Liver (tissue), 9 donors: Measurements from ENCODE around the gene ANO7. TPM values are rescaled to one million over a fixed set of nuclear protein-coding genes. Genes with fewer than 3 reads are reported as not detected.

Experiments
- DNase-seq: peaks from one replicate; pipeline ENCODE4 v3.0.0-alpha.2; 2017; ENCODE audit warnings: low spot score
- H3K27ac ChIP-seq, 2 donors: one replicate each; pipeline ENCODE4 v1.7.0; 2013; ENCODE audit warnings: inconsistent platforms in 2 of 2, low read length in 2 of 2, control low read depth in 1 of 2, low read depth in 1 of 2, mild to moderate bottlenecking in 1 of 2
- H3K27me3 ChIP-seq, 4 donors: one replicate each; pipeline versions ENCODE4 v1.6.1 to v1.7.0; 2013; ENCODE audit warnings: low read length in 3 of 4, inconsistent platforms in 1 of 4, mild to moderate bottlenecking in 1 of 4, moderate library complexity in 1 of 4; ENCODE audit not compliant: control insufficient read depth in 4 of 4, insufficient read depth in 4 of 4
- H3K36me3 ChIP-seq, 4 donors: one replicate each; pipeline versions ENCODE4 v1.6.1 to v1.7.0; 2013; ENCODE audit warnings: low read length in 3 of 4, mild to moderate bottlenecking in 3 of 4, low read depth in 1 of 4, moderate library complexity in 1 of 4; ENCODE audit not compliant: control insufficient read depth in 4 of 4, insufficient read depth in 3 of 4
- H3K4me1 ChIP-seq, 4 donors: one replicate each; pipeline versions ENCODE4 v1.6.1 to v1.7.0; 2013; ENCODE audit warnings: low read length in 3 of 4, mild to moderate bottlenecking in 3 of 4, moderate library complexity in 1 of 4; ENCODE audit not compliant: control insufficient read depth in 4 of 4, insufficient read depth in 4 of 4
- H3K4me3 ChIP-seq, 3 donors: one replicate each; pipeline versions ENCODE4 v1.6.1 to v1.7.0; 2013; ENCODE audit warnings: low read length in 3 of 3, control low read depth in 1 of 3, low read depth in 1 of 3, mild to moderate bottlenecking in 1 of 3
- H3K9ac ChIP-seq, 2 donors: one replicate each; pipeline ENCODE4 v1.7.0; 2013; ENCODE audit warnings: low read length in 2 of 2, mild to moderate bottlenecking in 2 of 2, moderate library complexity in 2 of 2, control low read depth in 1 of 2, low read depth in 1 of 2
- H3K9me3 ChIP-seq, 4 donors: one replicate each; pipeline versions ENCODE4 v1.6.1 to v1.7.0; 2013; ENCODE audit warnings: low read length in 3 of 4; ENCODE audit not compliant: control insufficient read depth in 4 of 4
- ATF3 ChIP-seq: IDR thresholded peaks from 2 replicates; pipeline ENCODE4 v1.6.1; 2016; ENCODE audit warnings: antibody characterized with exemption
- CTCF ChIP-seq: fragments of 150-350 bp; IDR thresholded peaks from 2 replicates; pipeline ENCODE4 v1.5.1; 2017; ENCODE audit warnings: improper control_type of control experiment, low read depth, low read length; ENCODE audit not compliant: missing input control
- EGR1 ChIP-seq, 2 donors: IDR thresholded peaks; 2 replicates each; pipeline ENCODE4 v1.6.1; 2016 to 2018; ENCODE audit warnings: antibody characterized with exemption in 2 of 2, low read depth in 2 of 2
- FOXA1 ChIP-seq: IDR thresholded peaks from 2 replicates; pipeline ENCODE4 v1.6.1; 2016; ENCODE audit warnings: antibody characterized with exemption
- FOXA2 ChIP-seq: IDR thresholded peaks from 2 replicates; pipeline ENCODE4 v1.6.1; 2016; ENCODE audit warnings: antibody characterized with exemption
- GABPA ChIP-seq, 2 donors: IDR thresholded peaks in 1 of 2; conservative IDR thresholded peaks in 1 of 2; 2 replicates each; pipeline ENCODE4 v1.6.1; 2016; ENCODE audit warnings: antibody characterized with exemption in 2 of 2, mild to moderate bottlenecking in 1 of 2, moderate library complexity in 1 of 2
- HNF4A ChIP-seq, 2 donors: conservative IDR thresholded peaks; 2 replicates each; pipeline ENCODE4 v1.6.1; 2016; ENCODE audit warnings: antibody characterized with exemption in 2 of 2, mild to moderate bottlenecking in 2 of 2
- HNF4G ChIP-seq: IDR thresholded peaks from 2 replicates; pipeline ENCODE4 v1.6.1; 2016; ENCODE audit warnings: antibody characterized with exemption
- JUND ChIP-seq, 2 donors: IDR thresholded peaks; 2 replicates each; pipeline ENCODE4 v1.6.1; 2016; ENCODE audit warnings: antibody characterized with exemption in 2 of 2
- MAX ChIP-seq: IDR thresholded peaks from 2 replicates; pipeline ENCODE4 v1.6.1; 2016; ENCODE audit warnings: antibody characterized with exemption
- NR2F2 ChIP-seq: IDR thresholded peaks from 2 replicates; pipeline ENCODE4 v1.6.1; 2016; ENCODE audit warnings: antibody characterized with exemption
- REST ChIP-seq: IDR thresholded peaks from 2 replicates; pipeline ENCODE4 v1.6.1; 2016; ENCODE audit warnings: antibody characterized with exemption, mild to moderate bottlenecking
- RXRA ChIP-seq, 2 donors: IDR thresholded peaks; 2 replicates each; pipeline ENCODE4 v1.6.1; 2017 to 2018; ENCODE audit warnings: antibody characterized with exemption in 2 of 2, mild to moderate bottlenecking in 1 of 2
- SP1 ChIP-seq: IDR thresholded peaks from 2 replicates; pipeline ENCODE4 v1.6.1; 2018; ENCODE audit warnings: antibody characterized with exemption, mild to moderate bottlenecking
- TAF1 ChIP-seq: conservative IDR thresholded peaks from 2 replicates; pipeline ENCODE4 v1.6.1; 2016; ENCODE audit warnings: antibody characterized with exemption, mild to moderate bottlenecking
- YY1 ChIP-seq: IDR thresholded peaks from 2 replicates; pipeline ENCODE4 v1.6.1; 2016; ENCODE audit warnings: antibody characterized with exemption, mild to moderate bottlenecking
- ZBTB33 ChIP-seq: IDR thresholded peaks from 2 replicates; pipeline ENCODE4 v1.6.1; 2016; ENCODE audit warnings: antibody characterized with exemption
- WGBS: extraction: QIAGEN DNeasy Blood & Tissue Kit; methylation state at CpG from one replicate; pipeline ENCODE4 v1.1.7; 2013; 5-methylcytosine and 5-hydroxymethylcytosine counted together
- polyA plus RNA-seq, 2 donors: library from polyadenylated mRNA; stranded (reverse) in 1 of 2; unstranded in 1 of 2; fragments of 200-250 nt in 1 of 2; fragments of >200 nt in 1 of 2; fragmentation: Nextera tagmentation in 1 of 2; extraction: Ambion mirVana in 1 of 2; gene quantifications; one replicate each; pipeline versions ENCODE4 v1.2.1 to v1.2.3, GENCODE V29; 2013 to 2015
- total RNA-seq, 2 donors: library from RNA; depleted of rRNA; stranded (reverse); fragments of >200 nt; gene quantifications; one replicate each; pipeline ENCODE4 v1.2.3, GENCODE V29; 2014
- donor health status: healthy.
- donor health status: healthy.
- donor health status: healthy.
- donor health status: healthy.
- donor health status: healthy.

Gene ANO7
- total and polyA plus RNA-seq, 4 donors: 0.25 to 0.70 (median 0.45) TPM

GRCh38 chr2:241234066-241234790 lies 45.8 kb downstream of the ANO7 start:
- no peaks in the 10 kb centered on the region for H3K9me3 ChIP-seq
- H3K27me3 ChIP-seq: no peaks in the 10 kb centered on the region
- no peaks in the 10 kb centered on the region for H3K4me1 ChIP-seq
- no peak for TF ChIP-seq ATF3
- TF ChIP-seq HNF4A (conservative IDR thresholded peaks at IDR 0.05): no peak
- TF ChIP-seq FOXA1: no peak
- no peak for TF ChIP-seq RXRA (IDR thresholded peaks at IDR 0.05)
- H3K4me3 ChIP-seq: no peak overlapping the region
- no peak for DNase-seq
- H3K27ac ChIP-seq: no peak overlapping the region
- peaks cover 51 to 96% (median 86%) of the 10 kb centered on the region in 4 donors for H3K36me3 ChIP-seq
- H3K9ac ChIP-seq: no peak overlapping the region
- 90% methylated on average over 21 of the region's 21 CpGs for WGBS

- Histone ChIP-seq H3K9me3 (no peaks in the 10 kb centered on the region), H3K27me3 (no peaks in the 10 kb centered on the region), H3K36me3 (peaks cover 49 to 97% (median 89%) of the 10 kb centered on the region in 4 donors), H3K4me3 (no peak overlapping the region), H3K27ac (no peak overlapping the region), H3K4me1 (no peaks in the 10 kb centered on the region), H3K9ac (no peak overlapping the region)
- WGBS: 82% methylated on average over 26 of the region's 26 CpGs
- no peak for TF ChIP-seq HNF4A (conservative IDR thresholded peaks at IDR 0.05)
- TF ChIP-seq CTCF: no peak
- TF ChIP-seq TAF1: no peak
- TF ChIP-seq EGR1 (IDR thresholded peaks at IDR 0.05; ENCODE audit: low read depth in 2 of 2): no peak
- no peak for TF ChIP-seq SP1
- TF ChIP-seq FOXA1: no peak
- TF ChIP-seq NR2F2: no peak
- no peak for TF ChIP-seq JUND (IDR thresholded peaks at IDR 0.05)
- no peak for TF ChIP-seq MAX
- no peak for TF ChIP-seq GABPA (IDR thresholded peaks at IDR 0.05 in 1 of 2, conservative IDR thresholded peaks at IDR 0.05 in 1 of 2)
- TF ChIP-seq HNF4G: no peak
- TF ChIP-seq FOXA2: no peak
- TF ChIP-seq RXRA (IDR thresholded peaks at IDR 0.05): no peak
- TF ChIP-seq ZBTB33: no peak
- TF ChIP-seq YY1: no peak
- TF ChIP-seq REST: no peak
- no peak for DNase-seq
Observed at GRCh38 chr2:241234962-241235740, 46.7 kb downstream of the ANO7 start.
